Memory B cell (primary cell): ENCODE measurements around the gene NFXL1.
"Not testable (repeated sequence)": the region's sequence is repeated elsewhere in the genome, so short reads cannot be mapped to it uniquely, and the experiment has no call there.

ENCODE experiments used
- ATAC-seq: fragments of 150-1000 bp; cut with Tn5 transposase; 2 replicates; pipeline ENCODE4 v1.10.0; 2021; ENCODE audit warnings: low read depth, mild to moderate bottlenecking, moderate library complexity
- DNase-seq, 2 donors: peaks; one replicate each; pipeline ENCODE4 v3.0.0; 2022; ENCODE audit warnings: low spot score in 2 of 2
- H3K27ac Mint-ChIP-seq: one replicate; pipeline ENCODE4 v1.8.0; 2022; ENCODE audit warnings: mild to moderate bottlenecking, moderate library complexity, mixed read lengths
- H3K27me3 Mint-ChIP-seq: one replicate; pipeline ENCODE4 v1.8.0; 2022; ENCODE audit warnings: mixed read lengths
- H3K36me3 Mint-ChIP-seq: one replicate; pipeline ENCODE4 v1.8.0; 2022; ENCODE audit warnings: mild to moderate bottlenecking, mixed read lengths
- H3K4me1 Mint-ChIP-seq: one replicate; pipeline ENCODE4 v1.8.0; 2022; ENCODE audit warnings: mixed read lengths
- H3K4me3 Mint-ChIP-seq: one replicate; pipeline ENCODE4 v1.8.0; 2022; ENCODE audit warnings: mild to moderate bottlenecking, moderate library complexity, mixed read lengths
- H3K9me3 Mint-ChIP-seq: one replicate; pipeline ENCODE4 v1.8.0; 2022; ENCODE audit warnings: mixed read lengths

NFXL1 gene

GRCh38 chr4:47914220-47914925, at the start of gene NFXL1:
TSS of gene NFXL1 (minus strand) at chr4:47914583. CDS start at chr4:47914203, 380 bp downstream.
- DNase-seq (peak; percentile 92), ATAC-seq (peak; percentile 95)
- no peaks in the 10 kb centered on the region for H3K27me3 Mint-ChIP-seq
- no peaks in the 10 kb centered on the region for H3K9me3 Mint-ChIP-seq
- peak within 1 kb of the TSS; percentile 87 for H3K27ac Mint-ChIP-seq
- peaks cover 5% of the 10 kb centered on the region for H3K36me3 Mint-ChIP-seq
- peaks cover 16% of the 10 kb centered on the region for H3K4me1 Mint-ChIP-seq
- peak within 1 kb of the TSS; percentile 97 for H3K4me3 Mint-ChIP-seq

DNA sequence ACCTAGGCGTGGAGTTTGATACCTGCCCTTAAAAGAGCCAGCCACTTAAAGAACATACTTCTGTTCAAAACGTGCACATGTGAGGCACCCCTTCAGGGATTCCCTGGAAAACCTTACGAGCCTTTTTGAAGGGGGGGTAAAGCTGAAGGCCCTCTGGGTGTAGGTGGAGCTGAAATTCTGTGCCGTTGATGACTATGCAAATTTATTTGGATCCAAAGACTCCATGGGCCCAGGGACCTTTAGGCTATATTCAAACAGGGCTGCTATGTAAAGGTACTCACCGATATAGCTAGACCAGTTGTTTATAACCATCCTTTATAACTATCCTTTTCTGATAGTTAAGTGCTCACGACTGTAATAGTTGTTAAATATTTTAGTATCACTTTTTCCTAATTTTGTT, 40.3 kb upstream of the NFXL1 start:
- H3K4me1 Mint-ChIP-seq = peaks cover 4% of the 10 kb centered on the region
- no peak overlapping the region for H3K27ac Mint-ChIP-seq
- no peak for DNase-seq
- H3K27me3 Mint-ChIP-seq = peaks cover 9% of the 10 kb centered on the region
- no peak for ATAC-seq
- peaks cover 3% of the 10 kb centered on the region for H3K9me3 Mint-ChIP-seq
- H3K4me3 Mint-ChIP-seq = no peak overlapping the region
- H3K36me3 Mint-ChIP-seq = no peaks in the 10 kb centered on the region

DNA sequence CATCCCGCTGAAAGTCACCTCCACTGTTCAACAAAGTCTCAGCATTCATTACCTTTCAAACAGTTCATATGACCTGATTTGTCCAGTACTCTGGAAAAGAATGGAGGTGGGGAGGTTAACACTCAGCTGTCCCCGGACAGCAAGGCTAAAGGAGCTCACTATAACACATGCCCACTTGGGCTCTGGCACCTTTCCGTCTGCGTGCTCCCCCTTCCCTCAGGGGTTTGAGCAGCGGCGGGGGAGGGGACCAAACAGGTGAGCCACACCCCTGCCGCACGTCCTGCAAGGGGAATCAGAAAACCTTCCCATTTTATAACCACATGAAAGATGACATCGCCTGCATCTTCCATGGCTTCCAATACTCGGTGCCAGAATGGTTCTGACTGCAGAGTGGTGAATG, 39.9 kb upstream of the NFXL1 start:
- Mint-ChIP-seq H3K27me3 (peaks cover 9% of the 10 kb centered on the region), H3K4me3 (no peak overlapping the region), H3K36me3 (no peaks in the 10 kb centered on the region), H3K4me1 (peaks cover 4% of the 10 kb centered on the region), H3K9me3 (peaks cover 3% of the 10 kb centered on the region), H3K27ac (no peak overlapping the region)
- ATAC-seq (no peak), DNase-seq (no peak)

DNA sequence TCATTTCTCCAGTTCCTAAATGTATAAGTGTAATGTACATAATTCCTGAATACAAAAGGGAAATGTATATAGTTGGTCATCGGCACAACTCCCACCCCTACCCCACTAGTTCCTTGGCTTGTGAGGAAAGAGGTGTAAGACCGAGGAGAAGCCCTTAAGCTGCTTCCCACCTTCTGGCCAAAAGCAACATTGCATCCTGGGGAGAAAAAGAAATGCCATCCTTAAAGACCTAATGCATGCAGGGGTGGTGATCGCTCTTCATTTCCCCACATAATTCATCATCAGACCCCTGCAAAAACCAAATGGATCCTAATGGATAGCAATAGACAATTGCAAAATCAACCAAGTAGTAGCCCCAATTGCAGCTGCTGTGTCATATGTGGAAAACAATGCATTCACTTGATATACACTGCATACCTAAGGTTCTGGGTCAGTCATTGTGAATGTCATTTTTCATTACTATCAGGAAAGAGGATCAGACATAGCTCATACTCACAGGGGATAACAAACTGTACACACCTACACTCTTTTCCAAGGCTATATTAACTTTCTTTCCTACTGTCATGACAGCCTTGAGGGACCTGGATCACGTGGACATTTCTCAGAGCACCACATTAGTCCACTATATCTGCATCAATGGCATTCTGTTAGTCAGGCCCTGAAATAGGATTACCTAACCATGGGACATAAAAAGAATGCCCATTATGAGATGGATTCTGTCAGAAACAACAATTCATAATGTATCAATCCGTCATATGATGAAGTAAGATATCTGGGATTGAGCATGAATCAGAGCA, 31.7 kb upstream of the NFXL1 start:
- DNase-seq (no peak), ATAC-seq (no peak)
- Mint-ChIP-seq H3K4me3 (no peak overlapping the region), H3K36me3 (no peaks in the 10 kb centered on the region), H3K27ac (no peak overlapping the region), H3K4me1 (peaks cover 4% of the 10 kb centered on the region), H3K9me3 (peaks cover 3% of the 10 kb centered on the region), H3K27me3 (peaks cover 5% of the 10 kb centered on the region)

DNA sequence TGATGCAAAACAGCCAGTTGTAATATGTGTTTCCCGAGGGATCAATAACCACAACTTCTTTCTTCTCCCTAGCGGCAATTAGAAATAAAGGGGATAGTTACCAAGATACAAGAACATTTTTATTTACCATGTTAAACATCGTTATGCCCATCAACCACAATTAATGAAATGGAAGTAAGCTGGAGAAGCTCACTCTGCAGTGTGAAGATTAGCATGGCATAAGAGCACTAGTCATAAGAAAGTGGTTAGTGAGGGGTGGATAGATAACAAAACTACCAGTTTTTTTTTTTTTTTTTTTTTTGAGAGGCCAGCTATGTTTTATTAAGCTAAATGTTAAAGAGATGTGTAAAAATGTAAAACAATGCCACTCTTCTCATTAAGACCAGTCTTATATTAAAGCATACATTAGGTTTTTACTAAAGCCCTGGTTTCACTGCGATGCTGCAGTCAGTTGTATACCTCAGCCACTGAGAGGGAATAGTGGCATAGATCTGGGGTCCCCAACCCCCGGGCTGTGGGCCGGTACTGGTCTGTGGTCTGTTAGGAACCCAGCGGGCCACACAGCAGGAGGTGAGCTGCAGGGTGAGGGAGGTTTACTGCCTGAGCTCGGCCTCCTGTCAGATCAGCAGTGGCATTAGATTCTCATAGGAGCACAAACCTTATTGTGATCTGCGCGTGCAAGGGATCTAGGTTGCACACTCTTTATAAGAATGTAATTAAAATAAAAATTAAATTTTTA, 27.9 kb upstream of the NFXL1 start:
- no peak overlapping the region for H3K4me3 Mint-ChIP-seq
- ATAC-seq (no peak), DNase-seq (no peak)
- H3K9me3 Mint-ChIP-seq = no peaks in the 10 kb centered on the region
- H3K4me1 Mint-ChIP-seq = no peaks in the 10 kb centered on the region
- peaks cover 7% of the 10 kb centered on the region for H3K27me3 Mint-ChIP-seq
- H3K36me3 Mint-ChIP-seq = no peaks in the 10 kb centered on the region
- H3K27ac Mint-ChIP-seq = no peak overlapping the region

DNA sequence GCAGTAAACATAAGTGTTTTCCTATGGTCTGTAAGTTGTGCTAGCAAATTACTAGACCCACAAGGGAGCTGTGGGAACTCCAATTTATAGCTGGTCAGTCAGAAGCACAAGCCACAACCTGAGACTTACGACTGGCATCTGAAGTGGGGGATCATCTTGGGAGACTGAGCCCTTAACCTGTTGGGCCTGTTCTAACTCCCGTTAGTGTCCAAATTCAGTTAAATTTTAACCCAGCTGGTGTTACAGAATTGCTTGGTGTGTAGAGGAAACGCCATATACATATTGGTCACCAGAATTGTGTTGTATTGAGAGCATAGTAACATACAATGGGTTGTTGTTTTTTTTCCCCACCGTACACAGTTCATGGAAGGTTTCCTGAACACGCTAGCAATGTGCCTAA, 25.1 kb upstream of the NFXL1 start:
- H3K4me3 Mint-ChIP-seq = no peak overlapping the region
- no peaks in the 10 kb centered on the region for H3K36me3 Mint-ChIP-seq
- no peaks in the 10 kb centered on the region for H3K9me3 Mint-ChIP-seq
- H3K4me1 Mint-ChIP-seq = no peaks in the 10 kb centered on the region
- peaks cover 10% of the 10 kb centered on the region for H3K27me3 Mint-ChIP-seq
- no peak for ATAC-seq
- no peak for DNase-seq
- no peak overlapping the region for H3K27ac Mint-ChIP-seq

GRCh38 chr4:47936336-47936735, 22.0 kb upstream of the NFXL1 start:
- Mint-ChIP-seq H3K36me3 (no peaks in the 10 kb centered on the region), H3K27ac (no peak overlapping the region), H3K9me3 (no peaks in the 10 kb centered on the region), H3K4me1 (no peaks in the 10 kb centered on the region), H3K27me3 (peaks cover 10% of the 10 kb centered on the region), H3K4me3 (no peak overlapping the region)
- ATAC-seq (no peak), DNase-seq (no peak)

- Mint-ChIP-seq H3K27ac (no peak overlapping the region), H3K9me3 (no peaks in the 10 kb centered on the region), H3K27me3 (peaks cover 8% of the 10 kb centered on the region), H3K36me3 (no peaks in the 10 kb centered on the region), H3K4me1 (peaks cover 10% of the 10 kb centered on the region), H3K4me3 (no peak overlapping the region)
- ATAC-seq = peak; percentile 53
- peak in 1 of 2 donors; percentile 43 for DNase-seq
Measured at GRCh38 chr4:47933840-47934239, 19.5 kb upstream of the NFXL1 start.

DNA sequence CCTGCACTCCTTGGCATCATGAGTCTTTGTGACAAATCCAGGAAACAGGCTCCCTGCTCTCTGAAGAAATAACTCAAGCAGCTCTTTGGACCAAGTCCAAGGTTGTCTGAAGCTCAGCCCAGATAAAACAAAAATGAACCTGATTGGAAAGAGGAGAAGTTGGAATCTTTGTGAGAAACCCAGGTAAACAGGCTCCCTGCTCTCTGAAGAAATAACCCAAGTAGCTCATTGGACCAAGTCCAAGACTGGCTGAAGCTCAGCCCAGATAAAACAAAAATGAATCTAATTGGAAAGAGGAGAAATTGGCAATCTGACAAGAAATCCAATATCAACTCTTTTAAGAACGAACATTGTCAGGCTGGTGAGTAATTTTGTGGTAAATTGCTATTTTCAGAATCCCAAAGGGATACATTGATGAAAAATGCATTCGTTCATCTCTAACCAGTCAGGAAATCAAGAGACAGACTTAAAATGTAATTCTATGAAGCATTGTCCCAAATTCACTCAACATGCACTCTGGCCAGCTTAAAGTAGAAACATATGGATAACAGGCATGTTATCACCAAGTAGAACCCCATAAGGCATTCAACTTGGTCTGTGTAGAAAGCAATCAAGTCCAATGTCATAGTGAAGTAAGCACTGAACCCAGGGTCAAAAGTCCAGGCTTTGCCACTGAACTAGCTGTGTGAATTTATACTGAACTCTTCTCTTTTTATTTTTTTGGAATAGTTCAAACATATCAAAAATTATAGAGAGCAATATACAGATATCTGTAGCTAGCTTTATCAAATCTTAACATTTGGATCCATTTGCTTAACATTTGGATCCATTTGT, 16.8 kb upstream of the NFXL1 start:
- Mint-ChIP-seq H3K9me3 (no peaks in the 10 kb centered on the region), H3K4me3 (no peak overlapping the region), H3K36me3 (no peaks in the 10 kb centered on the region), H3K4me1 (peaks cover 16% of the 10 kb centered on the region), H3K27ac (no peak overlapping the region), H3K27me3 (peaks cover 6% of the 10 kb centered on the region)
- ATAC-seq (no peak), DNase-seq (no peak)

DNA sequence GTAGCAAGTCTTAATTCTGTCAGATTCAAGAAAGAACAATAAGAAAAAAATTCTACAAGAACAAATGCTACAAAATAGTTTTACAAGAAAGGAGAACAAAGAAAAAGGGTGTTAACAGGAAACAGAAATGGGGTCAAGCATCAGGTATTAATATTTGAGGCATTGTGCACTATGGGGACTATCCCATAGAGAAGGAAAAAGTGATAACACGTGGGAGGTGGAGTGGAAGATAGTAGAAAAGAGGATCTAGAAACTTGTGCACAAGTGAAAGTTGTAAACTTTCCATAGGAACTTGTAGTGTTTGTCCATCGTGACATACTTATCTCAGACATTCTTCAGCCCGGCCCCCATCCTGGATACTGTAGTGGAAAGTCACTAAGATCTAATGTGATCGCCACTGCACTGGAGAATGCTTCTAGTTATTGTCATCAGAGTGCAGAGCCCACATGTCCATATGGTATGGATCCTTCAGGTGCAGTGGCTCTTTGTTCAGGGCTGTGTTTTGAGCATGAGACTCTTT, 15.4 kb upstream of the NFXL1 start:
- peaks cover 16% of the 10 kb centered on the region for H3K4me1 Mint-ChIP-seq
- ATAC-seq (peak; percentile 42), DNase-seq (no peak)
- H3K36me3 Mint-ChIP-seq = no peaks in the 10 kb centered on the region
- no peak overlapping the region for H3K27ac Mint-ChIP-seq
- no peak overlapping the region for H3K4me3 Mint-ChIP-seq
- H3K27me3 Mint-ChIP-seq = peaks cover 6% of the 10 kb centered on the region
- H3K9me3 Mint-ChIP-seq = no peaks in the 10 kb centered on the region

DNA sequence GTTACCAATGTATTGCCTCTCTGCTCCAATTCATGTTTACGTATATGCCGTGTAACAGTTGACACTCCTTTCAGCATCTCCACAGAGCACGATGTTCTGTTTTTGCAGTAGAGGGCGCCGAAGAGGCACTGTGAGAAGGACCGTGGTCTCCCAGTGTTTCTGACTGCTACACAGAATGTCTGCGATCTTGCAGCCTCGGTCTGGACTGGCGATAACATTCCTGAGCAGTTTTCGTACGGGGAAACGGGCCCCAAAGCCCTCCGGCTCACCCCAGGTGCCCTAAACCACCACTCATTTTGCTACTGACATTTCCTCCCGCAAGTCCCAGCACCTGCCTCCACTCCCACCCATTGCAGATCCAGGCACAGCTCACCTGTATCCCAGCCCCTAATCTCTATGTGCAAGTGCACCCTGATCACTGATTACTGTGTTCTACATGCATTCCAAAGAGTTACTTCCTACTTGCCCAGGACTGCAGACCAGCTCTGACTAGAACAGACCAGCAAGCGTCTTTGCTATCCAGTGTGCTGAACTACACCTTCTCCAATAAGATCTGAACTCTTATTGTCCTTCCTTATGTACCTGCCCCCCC, 12.4 kb upstream of the NFXL1 start:
- H3K27me3 Mint-ChIP-seq = peaks cover 6% of the 10 kb centered on the region
- DNase-seq (peak in 1 of 2 donors; percentile 34), ATAC-seq (peak; percentile 82)
- peak overlapping the region; percentile 46 for H3K4me3 Mint-ChIP-seq
- H3K4me1 Mint-ChIP-seq = peaks cover 16% of the 10 kb centered on the region
- H3K36me3 Mint-ChIP-seq = no peaks in the 10 kb centered on the region
- no peak overlapping the region for H3K27ac Mint-ChIP-seq
- H3K9me3 Mint-ChIP-seq = no peaks in the 10 kb centered on the region

- not testable (repeated sequence) for H3K27ac Mint-ChIP-seq, H3K4me3 Mint-ChIP-seq, DNase-seq, H3K27me3 Mint-ChIP-seq, H3K9me3 Mint-ChIP-seq, H3K36me3 Mint-ChIP-seq, H3K4me1 Mint-ChIP-seq
- peak; percentile 60 for ATAC-seq
Measured at GRCh38 chr4:47923261-47923608, 8.9 kb upstream of the NFXL1 start.
